Astrocyte of the spinal cord (primary cell): Measurements from ENCODE around the gene ZHX3.

Source experiments
- DNase-seq: peaks from one replicate; pipeline ENCODE4 v3.0.0; 2011; ENCODE audit warnings: low read depth, low spot score
- H3K4me3 ChIP-seq: 2 replicates; pipeline ENCODE4 v1.5.1; 2011; ENCODE audit warnings: low read depth, mild to moderate bottlenecking, low read length, moderate library complexity
- CTCF ChIP-seq: IDR thresholded peaks from 2 replicates; pipeline ENCODE4 v1.5.1; 2012; ENCODE audit warnings: low read depth, mild to moderate bottlenecking, low read length, inconsistent platforms
- in situ Hi-C: cut with HindIII; loops from 2 replicates; pipeline ENCODE4 v1.10.0; 2017; ENCODE audit warnings: low sequenced_read_pairs

ZHX3 gene

GRCh38 chr20:41213150-41213820 is 104.2 kb downstream of the ZHX3 start:
- no peak for TF ChIP-seq CTCF
- in situ Hi-C loops = no loop called here
- no peak overlapping the region for H3K4me3 ChIP-seq
- DNase-seq = peak; percentile 46

GRCh38 chr20:41205313-41205712 is 112.2 kb downstream of the ZHX3 start:
- no peak for TF ChIP-seq CTCF
- no peak for DNase-seq
- in situ Hi-C loops = no loop called here
- H3K4me3 ChIP-seq = no peak overlapping the region

GRCh38 chr20:41204304-41205265 is 112.9 kb downstream of the ZHX3 start:
- no peak for TF ChIP-seq CTCF
- no peak overlapping the region for H3K4me3 ChIP-seq
- in situ Hi-C loops = no loop called here
- no peak for DNase-seq

GRCh38 chr20:41203660-41204059 is 113.9 kb downstream of the ZHX3 start:
- no peak for DNase-seq
- in situ Hi-C loops = no loop called here
- H3K4me3 ChIP-seq = no peak overlapping the region
- TF ChIP-seq CTCF = no peak

- TF ChIP-seq CTCF = no peak
- no peak for DNase-seq
- in situ Hi-C loops = no loop called here
- H3K4me3 ChIP-seq = no peak overlapping the region
Measured at GRCh38 chr20:41202426-41202825, 115.1 kb downstream of the ZHX3 start.

- in situ Hi-C loops = no loop called here
- DNase-seq = no peak
- H3K4me3 ChIP-seq = no peak overlapping the region
- TF ChIP-seq CTCF = no peak
Measured at GRCh38 chr20:41201760-41202159, 115.8 kb downstream of the ZHX3 start.
